ENCODE data around the gene TCOF1.

DNA sequence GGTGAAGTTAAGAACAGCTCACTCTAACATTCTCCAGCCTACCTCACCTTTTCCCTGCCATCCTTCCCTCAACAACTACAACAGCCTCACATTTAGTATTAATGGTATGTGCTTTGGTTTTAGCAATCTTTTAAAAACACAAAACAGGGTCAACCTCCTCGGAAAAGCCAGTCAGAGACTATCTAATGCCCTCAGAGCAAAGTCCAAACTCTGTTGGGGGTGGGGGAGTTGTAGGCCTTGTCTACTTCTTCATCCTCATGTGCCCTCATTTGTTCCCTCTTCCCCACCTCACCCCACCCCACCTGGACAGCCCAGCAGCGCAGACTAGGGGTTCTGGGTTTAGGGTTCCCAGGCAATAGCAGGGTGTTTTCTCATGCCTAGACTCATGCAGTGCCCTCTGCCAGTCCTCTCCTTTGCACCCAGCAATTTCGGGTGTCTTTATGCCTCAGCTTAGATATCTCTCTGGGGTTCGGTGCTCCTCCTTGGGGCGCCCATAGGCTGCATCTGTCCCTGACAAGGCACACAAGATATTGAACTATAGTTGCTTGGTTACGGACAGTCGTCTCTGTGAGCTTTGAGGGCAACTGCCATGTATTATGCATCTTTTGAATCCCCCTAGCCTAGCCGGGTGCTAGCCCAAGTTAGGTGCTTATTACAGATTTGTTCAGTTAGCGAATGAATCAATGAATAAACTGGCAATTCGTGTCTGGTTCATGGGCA is 762 bp upstream of the TCOF1 start:
- TF ChIP-seq YY1 (IDR thresholded peaks at IDR 0.05; ENCODE audit: low read depth, low read length) (no peak), EZH2 (IDR thresholded peaks at IDR 0.05; ENCODE audit: low read depth, low read length, severe bottlenecking) (no peak), CTBP2 (IDR thresholded peaks at IDR 0.05; ENCODE audit: borderline replicate concordance, insufficient read depth, insufficient read length, low read length) (no peak), JUND (IDR thresholded peaks at IDR 0.05; ENCODE audit: low read length) (no peak), CHD2 (IDR thresholded peaks at IDR 0.05; ENCODE audit: low read length) (no peak), ZNF274 (IDR thresholded peaks at IDR 0.05; ENCODE audit: borderline replicate concordance, extremely low read depth, low read length) (no peak), EP300 (IDR thresholded peaks at IDR 0.05; ENCODE audit: borderline replicate concordance in 1 of 2, low read depth in 2 of 2, low read length in 2 of 2) (no peak), CBX5 (IDR thresholded peaks at IDR 0.05; ENCODE audit: low read depth, low read length) (no peak)
- TF ChIP-seq, protein P1, sequence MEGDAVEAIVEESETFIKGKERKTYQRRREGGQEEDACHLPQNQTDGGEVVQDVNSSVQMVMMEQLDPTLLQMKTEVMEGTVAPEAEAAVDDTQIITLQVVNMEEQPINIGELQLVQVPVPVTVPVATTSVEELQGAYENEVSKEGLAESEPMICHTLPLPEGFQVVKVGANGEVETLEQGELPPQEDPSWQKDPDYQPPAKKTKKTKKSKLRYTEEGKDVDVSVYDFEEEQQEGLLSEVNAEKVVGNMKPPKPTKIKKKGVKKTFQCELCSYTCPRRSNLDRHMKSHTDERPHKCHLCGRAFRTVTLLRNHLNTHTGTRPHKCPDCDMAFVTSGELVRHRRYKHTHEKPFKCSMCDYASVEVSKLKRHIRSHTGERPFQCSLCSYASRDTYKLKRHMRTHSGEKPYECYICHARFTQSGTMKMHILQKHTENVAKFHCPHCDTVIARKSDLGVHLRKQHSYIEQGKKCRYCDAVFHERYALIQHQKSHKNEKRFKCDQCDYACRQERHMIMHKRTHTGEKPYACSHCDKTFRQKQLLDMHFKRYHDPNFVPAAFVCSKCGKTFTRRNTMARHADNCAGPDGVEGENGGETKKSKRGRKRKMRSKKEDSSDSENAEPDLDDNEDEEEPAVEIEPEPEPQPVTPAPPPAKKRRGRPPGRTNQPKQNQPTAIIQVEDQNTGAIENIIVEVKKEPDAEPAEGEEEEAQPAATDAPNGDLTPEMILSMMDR (IDR thresholded peaks at IDR 0.05; ENCODE audit: control extremely low read depth in 1 of 3, insufficient read depth in 1 of 3, low read depth in 1 of 3, low read length in 3 of 3), result no peak
- TF ChIP-seq, protein P2, sequence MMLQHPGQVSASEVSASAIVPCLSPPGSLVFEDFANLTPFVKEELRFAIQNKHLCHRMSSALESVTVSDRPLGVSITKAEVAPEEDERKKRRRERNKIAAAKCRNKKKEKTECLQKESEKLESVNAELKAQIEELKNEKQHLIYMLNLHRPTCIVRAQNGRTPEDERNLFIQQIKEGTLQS (IDR thresholded peaks at IDR 0.05; ENCODE audit: insufficient read depth, low read depth, low read length), result no peak
